ENCODE measurements around the gene POLN. TPM values are rescaled to one million over a fixed set of nuclear protein-coding genes. Genes with fewer than 3 reads are reported as not detected.

Gene POLN
- total and polyA plus RNA-seq, 4 donors = 4.6 to 8.9 (median 6.8) TPM

GRCh38 chr4:2058264-2059045 is 183.5 kb downstream of the POLN start:
- Histone ChIP-seq H3K9me3 (ENCODE audit: control insufficient read depth, insufficient read depth, low read length) (no peaks in the 10 kb centered on the region), H3K36me3 (ENCODE audit: control insufficient read depth, insufficient read depth, low read length) (peaks cover 29% of the 10 kb centered on the region), H3K4me1 (ENCODE audit: control insufficient read depth, insufficient read depth, low read length) (peaks cover 44% of the 10 kb centered on the region), H3K27me3 (ENCODE audit: control insufficient read depth, insufficient read depth, low read length) (peaks cover 2% of the 10 kb centered on the region), H3K4me3 (ENCODE audit: low read depth, low read length) (peak overlapping the region; percentile 63), H3K27ac (ENCODE audit: low read depth, low read length) (peak overlapping the region; percentile 75)
- under 1% methylated on average over 90 of the region's 93 CpGs for WGBS (ENCODE audit: insufficient coverage)
- peak in 5 of 6 donors; percentile 43 to 92 (median 66) for DNase-seq (ENCODE audit: low read depth in 4 of 6, low spot score in 6 of 6)

- H3K9me3 ChIP-seq (ENCODE audit: control insufficient read depth, insufficient read depth, low read length) = no peaks in the 10 kb centered on the region
- H3K27ac ChIP-seq (ENCODE audit: low read depth, low read length) = no peak overlapping the region
- WGBS (ENCODE audit: insufficient coverage) = 56% methylated on average over 11 of the region's 26 CpGs
- H3K36me3 ChIP-seq (ENCODE audit: control insufficient read depth, insufficient read depth, low read length) = peaks cover 19% of the 10 kb centered on the region
- peaks cover 35% of the 10 kb centered on the region for H3K4me1 ChIP-seq (ENCODE audit: control insufficient read depth, insufficient read depth, low read length)
- DNase-seq (ENCODE audit: low read depth in 4 of 6, low spot score in 6 of 6) = peak in 1 of 6 donors; percentile 46
- peaks cover 2% of the 10 kb centered on the region for H3K27me3 ChIP-seq (ENCODE audit: control insufficient read depth, insufficient read depth, low read length)
- H3K4me3 ChIP-seq (ENCODE audit: low read depth, low read length) = no peak overlapping the region
Observed at GRCh38 chr4:2057382-2058065, 184.4 kb downstream of the POLN start.

- DNase-seq (ENCODE audit: low read depth in 4 of 6, low spot score in 6 of 6) = no peak
- WGBS (ENCODE audit: insufficient coverage) = no CpG with 5 or more reads among the region's 6 CpGs
- Histone ChIP-seq H3K36me3 (ENCODE audit: control insufficient read depth, insufficient read depth, low read length) (peaks cover 6% of the 10 kb centered on the region), H3K9me3 (ENCODE audit: control insufficient read depth, insufficient read depth, low read length) (no peaks in the 10 kb centered on the region), H3K27ac (ENCODE audit: low read depth, low read length) (no peak overlapping the region), H3K4me1 (ENCODE audit: control insufficient read depth, insufficient read depth, low read length) (peaks cover 11% of the 10 kb centered on the region), H3K27me3 (ENCODE audit: control insufficient read depth, insufficient read depth, low read length) (peaks cover 2% of the 10 kb centered on the region), H3K4me3 (ENCODE audit: low read depth, low read length) (no peak overlapping the region)
Observed at GRCh38 chr4:2054217-2054616, 187.7 kb downstream of the POLN start.

DNA sequence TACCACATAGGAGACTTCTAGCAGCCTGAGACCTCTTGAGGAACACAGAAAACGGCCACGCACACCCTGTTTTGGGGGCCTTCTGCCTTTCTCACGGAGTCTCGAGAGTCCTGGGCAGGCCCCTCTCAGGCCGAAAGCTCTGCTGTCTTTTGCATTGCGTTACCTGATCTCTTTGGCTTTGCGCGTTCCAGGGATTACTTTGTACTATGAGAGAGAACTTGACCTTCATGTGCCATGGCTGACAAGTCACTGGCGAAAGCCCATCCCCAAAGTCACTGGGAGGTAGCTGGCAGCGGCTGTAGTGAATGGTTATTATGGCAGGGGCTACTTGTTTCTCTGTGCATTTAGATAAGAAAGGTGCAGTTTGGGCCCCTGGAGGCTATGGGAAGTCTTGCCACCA is 190.8 kb downstream of the POLN start:
- 75% methylated on average over 10 of the region's 10 CpGs for WGBS (ENCODE audit: insufficient coverage)
- Histone ChIP-seq H3K4me3 (ENCODE audit: low read depth, low read length) (no peak overlapping the region), H3K36me3 (ENCODE audit: control insufficient read depth, insufficient read depth, low read length) (peaks cover 24% of the 10 kb centered on the region), H3K9me3 (ENCODE audit: control insufficient read depth, insufficient read depth, low read length) (no peaks in the 10 kb centered on the region), H3K4me1 (ENCODE audit: control insufficient read depth, insufficient read depth, low read length) (peaks cover 7% of the 10 kb centered on the region), H3K27me3 (ENCODE audit: control insufficient read depth, insufficient read depth, low read length) (no peaks in the 10 kb centered on the region), H3K27ac (ENCODE audit: low read depth, low read length) (no peak overlapping the region)
- DNase-seq (ENCODE audit: low read depth in 4 of 6, low spot score in 6 of 6) = no peak

GRCh38 chr4:2049811-2050210 is 192.1 kb downstream of the POLN start:
- no peaks in the 10 kb centered on the region for H3K27me3 ChIP-seq (ENCODE audit: control insufficient read depth, insufficient read depth, low read length)
- H3K4me3 ChIP-seq (ENCODE audit: low read depth, low read length) = no peak overlapping the region
- no peak overlapping the region for H3K27ac ChIP-seq (ENCODE audit: low read depth, low read length)
- peaks cover 27% of the 10 kb centered on the region for H3K36me3 ChIP-seq (ENCODE audit: control insufficient read depth, insufficient read depth, low read length)
- WGBS (ENCODE audit: insufficient coverage) = 88% methylated on average over 5 of the region's 7 CpGs
- no peaks in the 10 kb centered on the region for H3K9me3 ChIP-seq (ENCODE audit: control insufficient read depth, insufficient read depth, low read length)
- DNase-seq (ENCODE audit: low read depth in 4 of 6, low spot score in 6 of 6) = no peak
- H3K4me1 ChIP-seq (ENCODE audit: control insufficient read depth, insufficient read depth, low read length) = peaks cover 11% of the 10 kb centered on the region

DNA sequence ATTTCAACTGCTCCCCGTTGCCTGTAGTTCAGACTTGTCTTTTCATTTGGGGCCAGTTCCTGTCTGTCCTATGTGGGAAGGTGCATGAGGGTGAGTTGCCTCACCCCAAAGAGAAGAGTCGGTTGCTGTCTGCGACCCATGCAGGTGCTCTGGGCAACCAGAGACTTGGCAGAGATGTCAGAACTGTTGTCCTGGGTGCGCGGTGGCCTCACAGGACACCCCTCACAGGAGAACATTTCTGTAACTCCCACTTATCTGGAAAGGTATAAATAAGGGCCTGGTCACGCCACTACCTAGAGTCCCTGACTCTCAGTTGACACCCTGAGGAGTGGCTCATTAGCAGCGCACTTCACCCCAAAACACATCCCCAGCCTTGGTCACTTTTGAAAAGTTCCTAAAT is 192.5 kb downstream of the POLN start:
- no peaks in the 10 kb centered on the region for H3K9me3 ChIP-seq (ENCODE audit: control insufficient read depth, insufficient read depth, low read length)
- 100% methylated on average over 1 of the region's 7 CpGs for WGBS (ENCODE audit: insufficient coverage)
- H3K4me1 ChIP-seq (ENCODE audit: control insufficient read depth, insufficient read depth, low read length) = peaks cover 14% of the 10 kb centered on the region
- H3K27ac ChIP-seq (ENCODE audit: low read depth, low read length) = no peak overlapping the region
- no peak for DNase-seq (ENCODE audit: low read depth in 4 of 6, low spot score in 6 of 6)
- H3K4me3 ChIP-seq (ENCODE audit: low read depth, low read length) = no peak overlapping the region
- H3K36me3 ChIP-seq (ENCODE audit: control insufficient read depth, insufficient read depth, low read length) = peaks cover 31% of the 10 kb centered on the region
- H3K27me3 ChIP-seq (ENCODE audit: control insufficient read depth, insufficient read depth, low read length) = no peaks in the 10 kb centered on the region

GRCh38 chr4:2048831-2049230 is 193.1 kb downstream of the POLN start:
- WGBS (ENCODE audit: insufficient coverage) = 96% methylated on average over 7 of the region's 8 CpGs
- Histone ChIP-seq H3K27me3 (ENCODE audit: control insufficient read depth, insufficient read depth, low read length) (no peaks in the 10 kb centered on the region), H3K27ac (ENCODE audit: low read depth, low read length) (no peak overlapping the region), H3K4me1 (ENCODE audit: control insufficient read depth, insufficient read depth, low read length) (peaks cover 18% of the 10 kb centered on the region), H3K36me3 (ENCODE audit: control insufficient read depth, insufficient read depth, low read length) (peaks cover 37% of the 10 kb centered on the region), H3K9me3 (ENCODE audit: control insufficient read depth, insufficient read depth, low read length) (no peaks in the 10 kb centered on the region), H3K4me3 (ENCODE audit: low read depth, low read length) (no peak overlapping the region)
- DNase-seq (ENCODE audit: low read depth in 4 of 6, low spot score in 6 of 6) = no peak

- Histone ChIP-seq H3K36me3 (ENCODE audit: control insufficient read depth, insufficient read depth, low read length) (peaks cover 45% of the 10 kb centered on the region), H3K4me3 (ENCODE audit: low read depth, low read length) (no peak overlapping the region), H3K4me1 (ENCODE audit: control insufficient read depth, insufficient read depth, low read length) (peaks cover 27% of the 10 kb centered on the region), H3K9me3 (ENCODE audit: control insufficient read depth, insufficient read depth, low read length) (no peaks in the 10 kb centered on the region), H3K27ac (ENCODE audit: low read depth, low read length) (no peak overlapping the region), H3K27me3 (ENCODE audit: control insufficient read depth, insufficient read depth, low read length) (no peaks in the 10 kb centered on the region)
- no peak for DNase-seq (ENCODE audit: low read depth in 4 of 6, low spot score in 6 of 6)
- 84% methylated on average over 22 of the region's 25 CpGs for WGBS (ENCODE audit: insufficient coverage)
Observed at GRCh38 chr4:2047781-2048581, 193.9 kb downstream of the POLN start.

DNA sequence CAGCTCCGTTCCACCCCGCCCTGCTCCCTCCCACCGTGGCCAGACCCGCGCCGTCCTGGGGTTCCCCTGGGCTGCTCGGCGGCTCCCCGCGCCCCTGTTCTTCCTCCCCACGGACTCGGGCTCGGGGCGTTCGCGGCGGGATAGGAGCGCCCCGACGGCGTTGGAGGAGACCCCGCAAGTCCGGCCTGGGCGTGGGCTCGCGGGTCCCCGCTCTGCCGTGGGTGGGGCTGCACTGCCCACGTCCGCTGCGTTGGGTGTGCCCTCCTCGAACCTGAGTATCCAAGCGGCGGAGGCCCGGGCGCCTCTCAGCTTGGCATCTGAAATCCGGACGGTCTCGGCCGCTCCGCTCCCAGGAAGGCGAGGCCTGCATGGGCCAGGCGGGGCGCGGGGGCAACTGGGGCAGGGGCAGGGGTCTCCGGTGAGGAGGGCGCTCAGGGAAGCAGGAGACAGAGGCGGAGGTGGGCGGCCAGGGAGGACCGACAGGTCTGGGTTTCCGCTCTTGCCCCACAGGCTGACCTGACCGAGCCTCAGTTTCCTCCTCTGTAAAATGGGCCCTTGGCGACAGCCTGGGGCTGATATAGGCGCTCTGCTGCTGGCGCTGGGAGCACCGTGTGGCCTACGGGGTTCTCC is 194.8 kb downstream of the POLN start:
- no peak overlapping the region for H3K27ac ChIP-seq (ENCODE audit: low read depth, low read length)
- H3K4me3 ChIP-seq (ENCODE audit: low read depth, low read length) = no peak overlapping the region
- peaks cover 46% of the 10 kb centered on the region for H3K36me3 ChIP-seq (ENCODE audit: control insufficient read depth, insufficient read depth, low read length)
- 39% methylated on average over 56 of the region's 57 CpGs for WGBS (ENCODE audit: insufficient coverage)
- no peaks in the 10 kb centered on the region for H3K9me3 ChIP-seq (ENCODE audit: control insufficient read depth, insufficient read depth, low read length)
- H3K4me1 ChIP-seq (ENCODE audit: control insufficient read depth, insufficient read depth, low read length) = peaks cover 32% of the 10 kb centered on the region
- H3K27me3 ChIP-seq (ENCODE audit: control insufficient read depth, insufficient read depth, low read length) = no peaks in the 10 kb centered on the region
- DNase-seq (ENCODE audit: low read depth in 4 of 6, low spot score in 6 of 6) = no peak

Measured in spinal cord (tissue), 10 donors.